Natural killer cell (primary cell): Measurements from ENCODE around the gene SLC13A4. TPM values are rescaled to one million over a fixed set of nuclear protein-coding genes. Genes with fewer than 3 reads are reported as not detected.
A peak's percentile ranks its signal among the peaks of the same experiment; 100 is the strongest.

Source experiments
- ATAC-seq, 3 donors: fragments of 150-1000 bp in 2 of 3; fragments of 200-7000 bp in 1 of 3; cut with Tn5 transposase; 1 replicate in 1 of 3; 2 replicates in 2 of 3; pipeline ENCODE4 v1.10.0; 2021; ENCODE audit warnings: mild to moderate bottlenecking in 2 of 3, moderate library complexity in 2 of 3
- DNase-seq, 2 donors: peaks; one replicate each; pipeline versions ENCODE4 v3.0.0 to v3.0.0-alpha.2; 2013 to 2021; ENCODE audit warnings: mixed read lengths in 1 of 2
- H3K27ac ChIP-seq: one replicate; pipeline ENCODE4 v1.5.1; 2013; ENCODE audit warnings: mild to moderate bottlenecking, low read length
- H3K27me3 ChIP-seq: one replicate; pipeline ENCODE4 v1.6.1; 2013; ENCODE audit warnings: low read length; ENCODE audit not compliant: control insufficient read depth, insufficient read depth
- H3K36me3 ChIP-seq: one replicate; pipeline ENCODE4 v1.6.1; 2013; ENCODE audit warnings: low read length; ENCODE audit not compliant: control insufficient read depth, insufficient read depth
- H3K4me1 ChIP-seq: one replicate; pipeline ENCODE4 v1.6.1; 2013; ENCODE audit warnings: low read length; ENCODE audit not compliant: control insufficient read depth, insufficient read depth
- H3K4me3 ChIP-seq: one replicate; pipeline ENCODE4 v1.5.1; 2013; ENCODE audit warnings: low read length
- H3K9me3 ChIP-seq: one replicate; pipeline ENCODE4 v1.6.1; 2013; ENCODE audit warnings: low read length; ENCODE audit not compliant: control insufficient read depth, insufficient read depth
- H3K27ac Mint-ChIP-seq, 2 donors: one replicate each; pipeline ENCODE4 v1.8.0; 2022; ENCODE audit warnings: mild to moderate bottlenecking in 2 of 2, mixed read lengths in 2 of 2, moderate library complexity in 1 of 2
- H3K27me3 Mint-ChIP-seq, 2 donors: one replicate each; pipeline ENCODE4 v1.8.0; 2022; ENCODE audit warnings: low read depth in 2 of 2, mixed read lengths in 2 of 2
- H3K36me3 Mint-ChIP-seq: one replicate; pipeline ENCODE4 v1.8.0; 2022; ENCODE audit warnings: mixed read lengths
- H3K4me1 Mint-ChIP-seq, 2 donors: one replicate each; pipeline ENCODE4 v1.8.0; 2022; ENCODE audit warnings: mixed read lengths in 2 of 2
- H3K4me3 Mint-ChIP-seq: one replicate; pipeline ENCODE4 v1.8.0; 2022; ENCODE audit warnings: mild to moderate bottlenecking, moderate library complexity, mixed read lengths
- H3K9me3 Mint-ChIP-seq, 2 donors: one replicate each; pipeline ENCODE4 v1.8.0; 2022; ENCODE audit warnings: mixed read lengths in 2 of 2
- WGBS: methylation state at CpG from one replicate; pipeline ENCODE4 v1.1.7; 2013; ENCODE audit warnings: missing lambda C conversion rate; ENCODE audit not compliant: insufficient coverage; 5-methylcytosine and 5-hydroxymethylcytosine counted together
- intact Hi-C: fragments of 100-400 bp; cut with micrococcal nuclease; formaldehyde crosslinking; loops from one replicate; pipeline ENCODE4 v1.14.2; 2022
- total RNA-seq, 4 donors: library from RNA; stranded (reverse); fragments of 120-200 nt in 1 of 4; gene quantifications; one replicate each; pipeline versions ENCODE4 v1.2.3 to v1.2.4, GENCODE V29; 2013 to 2022
- TF ChIP-seq, protein P1 (sequence below): fragments of 200-600 bp; IDR thresholded peaks from one replicate; pipeline ENCODE4 v1.8.0; 2022; ENCODE audit warnings: antibody characterized with exemption

SLC13A4 gene
- total RNA-seq, 3 donors from 2014 or later (not counting 1 experiment from before 2014, with no cell fraction given): not detected

- H3K4me3 ChIP-seq: no peak overlapping the region
- no peaks in the 10 kb centered on the region for H3K4me1 ChIP-seq
- intact Hi-C loops: no loop called here
- Mint-ChIP-seq H3K36me3 (no peaks in the 10 kb centered on the region), H3K4me3 (no peak overlapping the region), H3K27me3 (no peaks in the 10 kb centered on the region), H3K9me3 (no peaks in the 10 kb centered on the region), H3K4me1 (peaks cover 0 to 12% of the 10 kb centered on the region in 2 donors), H3K27ac (no peak overlapping the region)
- no peaks in the 10 kb centered on the region for H3K27me3 ChIP-seq
- TF ChIP-seq, protein P1, sequence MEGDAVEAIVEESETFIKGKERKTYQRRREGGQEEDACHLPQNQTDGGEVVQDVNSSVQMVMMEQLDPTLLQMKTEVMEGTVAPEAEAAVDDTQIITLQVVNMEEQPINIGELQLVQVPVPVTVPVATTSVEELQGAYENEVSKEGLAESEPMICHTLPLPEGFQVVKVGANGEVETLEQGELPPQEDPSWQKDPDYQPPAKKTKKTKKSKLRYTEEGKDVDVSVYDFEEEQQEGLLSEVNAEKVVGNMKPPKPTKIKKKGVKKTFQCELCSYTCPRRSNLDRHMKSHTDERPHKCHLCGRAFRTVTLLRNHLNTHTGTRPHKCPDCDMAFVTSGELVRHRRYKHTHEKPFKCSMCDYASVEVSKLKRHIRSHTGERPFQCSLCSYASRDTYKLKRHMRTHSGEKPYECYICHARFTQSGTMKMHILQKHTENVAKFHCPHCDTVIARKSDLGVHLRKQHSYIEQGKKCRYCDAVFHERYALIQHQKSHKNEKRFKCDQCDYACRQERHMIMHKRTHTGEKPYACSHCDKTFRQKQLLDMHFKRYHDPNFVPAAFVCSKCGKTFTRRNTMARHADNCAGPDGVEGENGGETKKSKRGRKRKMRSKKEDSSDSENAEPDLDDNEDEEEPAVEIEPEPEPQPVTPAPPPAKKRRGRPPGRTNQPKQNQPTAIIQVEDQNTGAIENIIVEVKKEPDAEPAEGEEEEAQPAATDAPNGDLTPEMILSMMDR: no peak
- ATAC-seq (no peak), DNase-seq (no peak)
- WGBS: 80% methylated on average over 4 of the region's 5 CpGs
- no peaks in the 10 kb centered on the region for H3K9me3 ChIP-seq
- peaks cover 14% of the 10 kb centered on the region for H3K36me3 ChIP-seq
- no peak overlapping the region for H3K27ac ChIP-seq
Measured at GRCh38 chr7:135681762-135682161, 46.2 kb downstream of the SLC13A4 start.

DNA sequence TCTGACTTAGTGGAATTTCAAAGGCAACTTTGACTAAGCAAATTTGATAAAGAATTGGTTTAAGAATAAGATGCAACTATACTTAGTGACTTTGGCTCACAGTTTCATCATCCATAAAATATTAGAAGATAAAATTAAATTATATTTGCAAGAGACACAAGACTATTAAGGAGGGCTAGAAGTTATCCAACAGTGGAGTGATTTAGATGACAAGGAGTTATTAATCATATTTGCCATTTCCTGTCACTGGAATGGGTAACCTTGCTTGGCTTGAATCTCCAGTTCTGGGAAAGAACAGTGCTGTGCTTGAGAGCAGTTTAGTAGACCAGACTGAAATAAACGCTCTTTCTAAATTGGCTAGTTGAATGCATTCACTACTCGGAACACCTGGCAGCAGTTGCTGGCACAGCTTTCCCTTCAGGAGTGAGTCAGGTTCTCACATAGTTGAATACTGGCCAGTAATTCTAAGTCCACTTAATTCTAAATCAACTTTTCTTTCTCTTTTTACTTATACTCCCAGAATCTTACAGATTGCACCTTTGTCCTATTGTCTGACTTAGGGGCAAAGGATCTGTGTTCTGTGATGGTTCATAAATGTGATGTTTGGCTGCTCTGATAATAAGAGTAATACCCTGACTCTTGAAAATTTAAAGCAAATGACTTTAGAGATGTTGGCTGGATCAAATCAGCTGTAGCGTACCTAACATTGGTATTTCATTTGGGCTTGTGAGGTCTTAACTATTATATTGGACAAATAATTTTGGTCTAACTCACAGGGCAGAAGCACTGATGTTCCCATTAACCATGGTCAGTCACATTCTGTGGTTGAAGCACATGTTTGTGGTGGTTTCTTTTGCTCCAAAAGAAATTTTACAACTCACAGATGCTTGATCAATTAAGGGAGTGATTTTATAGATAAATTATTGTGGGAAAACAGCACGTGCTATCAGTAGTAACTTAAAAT is 49.1 kb downstream of the SLC13A4 start:
- H3K36me3 ChIP-seq: peaks cover 32% of the 10 kb centered on the region
- H3K27ac ChIP-seq: no peak overlapping the region
- no peaks in the 10 kb centered on the region for H3K36me3 Mint-ChIP-seq
- H3K4me3 ChIP-seq: no peak overlapping the region
- H3K4me1 Mint-ChIP-seq: peaks cover 0 to 12% of the 10 kb centered on the region in 2 donors
- H3K4me1 ChIP-seq: no peaks in the 10 kb centered on the region
- 99% methylated on average over 3 of the region's 4 CpGs for WGBS
- H3K27me3 Mint-ChIP-seq: no peaks in the 10 kb centered on the region
- no peak for DNase-seq
- TF ChIP-seq, protein P1: no peak
- no peaks in the 10 kb centered on the region for H3K9me3 ChIP-seq
- no peak overlapping the region for H3K27ac Mint-ChIP-seq
- intact Hi-C loops: no loop called here
- no peak for ATAC-seq
- no peak overlapping the region for H3K4me3 Mint-ChIP-seq
- no peaks in the 10 kb centered on the region for H3K27me3 ChIP-seq
- H3K9me3 Mint-ChIP-seq: no peaks in the 10 kb centered on the region

GRCh38 chr7:135673360-135673706 is 54.7 kb downstream of the SLC13A4 start:
- H3K9me3 Mint-ChIP-seq: no peaks in the 10 kb centered on the region
- peaks cover 15 to 21% of the 10 kb centered on the region in 2 donors for H3K4me1 Mint-ChIP-seq
- H3K36me3 Mint-ChIP-seq: no peaks in the 10 kb centered on the region
- ATAC-seq (peak; percentile 21 to 80 (median 43)), DNase-seq (no peak)
- intact Hi-C loops: no loop called here
- TF ChIP-seq, protein P1: no peak
- no peak overlapping the region for H3K4me3 Mint-ChIP-seq
- 86% methylated on average over 3 of the region's 6 CpGs for WGBS
- H3K27me3 Mint-ChIP-seq: no peaks in the 10 kb centered on the region
- no peaks in the 10 kb centered on the region for H3K9me3 ChIP-seq
- no peaks in the 10 kb centered on the region for H3K27me3 ChIP-seq
- no peaks in the 10 kb centered on the region for H3K4me1 ChIP-seq
- H3K36me3 ChIP-seq: peaks cover 29% of the 10 kb centered on the region
- no peak overlapping the region for H3K27ac ChIP-seq
- peak overlapping the region; percentile 14 to 22 for H3K27ac Mint-ChIP-seq
- H3K4me3 ChIP-seq: no peak overlapping the region
